GM12878 (cell line): ENCODE measurements around the gene C14orf93.

Experiments used
- NRF1 ChIP-seq: conservative IDR thresholded peaks from 2 replicates; pipeline ENCODE4 v1.6.1; 2011; ENCODE audit warnings: mild to moderate bottlenecking, low read depth, low read length, improper control_type of control experiment
- POLR2A ChIP-seq: IDR thresholded peaks from 2 replicates; pipeline ENCODE4 v1.6.1; 2011; ENCODE audit warnings: low read depth, mild to moderate bottlenecking, low read length
- ZNF274 ChIP-seq: IDR thresholded peaks from one replicate; pipeline ENCODE4 v1.8.0; 2011; ENCODE audit not compliant: insufficient read length, insufficient read depth

- no peak for TF ChIP-seq POLR2A
- no peak for TF ChIP-seq NRF1
- no peak for TF ChIP-seq ZNF274
Measured at GRCh38 chr14:22979748-22980392, 30.1 kb downstream of the C14orf93 start.
